ENCODE measurements around the gene SMPD3. TPM values are rescaled to one million over a fixed set of nuclear protein-coding genes. Genes with fewer than 3 reads are reported as not detected.

The SMPD3 gene
- total and polyA plus RNA-seq, 4 donors, result 1.7 to 13.9 (median 5.0) TPM

- no peaks in the 10 kb centered on the region for H3K4me1 ChIP-seq (ENCODE audit: control insufficient read depth in 5 of 5, insufficient read depth in 5 of 5, low read length in 5 of 5)
- ATAC-seq (ENCODE audit: insufficient read depth, low FRiP score) (no peak), DNase-seq (no peak)
- H3K27me3 ChIP-seq (ENCODE audit: control insufficient read depth in 3 of 3, insufficient read depth in 3 of 3, low read length in 2 of 3), result no peaks in the 10 kb centered on the region
- no peak overlapping the region for H3K4me3 ChIP-seq
- TF ChIP-seq CTCF (IDR thresholded peaks at IDR 0.05; ENCODE audit: control extremely low read depth, extremely low read depth), result no peak
- peaks cover 4 to 51% (median 46%) of the 10 kb centered on the region in 4 donors for H3K36me3 ChIP-seq (ENCODE audit: control insufficient read depth in 4 of 4, insufficient read depth in 4 of 4, low read length in 4 of 4)
- no peak overlapping the region for H3K9ac ChIP-seq (ENCODE audit: insufficient read depth in 1 of 2, low read length in 2 of 2)
- whole genome bisulfite sequencing, 2 donors, result 85 to 91% methylated on average over 12 of the region's 12 CpGs
- H3K9me3 ChIP-seq (ENCODE audit: control insufficient read depth in 4 of 4, insufficient read depth in 3 of 4, low read length in 3 of 4), result no peaks in the 10 kb centered on the region
- no peak overlapping the region for H3K27ac ChIP-seq (ENCODE audit: low read depth in 1 of 2, low read length in 1 of 2)
Observed at GRCh38 chr16:68346892-68347480, 101.3 kb downstream of the SMPD3 start.

GRCh38 chr16:68345958-68346635 lies 102.2 kb downstream of the SMPD3 start:
- no peak for TF ChIP-seq CTCF (IDR thresholded peaks at IDR 0.05; ENCODE audit: control extremely low read depth, extremely low read depth)
- no peak for ATAC-seq (ENCODE audit: insufficient read depth, low FRiP score)
- Histone ChIP-seq H3K36me3 (ENCODE audit: control insufficient read depth in 4 of 4, insufficient read depth in 4 of 4, low read length in 4 of 4) (peaks cover 0 to 47% (median 42%) of the 10 kb centered on the region in 4 donors), H3K27ac (ENCODE audit: low read depth in 1 of 2, low read length in 1 of 2) (no peak overlapping the region), H3K9me3 (ENCODE audit: control insufficient read depth in 4 of 4, insufficient read depth in 3 of 4, low read length in 3 of 4) (no peaks in the 10 kb centered on the region), H3K9ac (ENCODE audit: insufficient read depth in 1 of 2, low read length in 2 of 2) (no peak overlapping the region), H3K4me1 (ENCODE audit: control insufficient read depth in 5 of 5, insufficient read depth in 5 of 5, low read length in 5 of 5) (no peaks in the 10 kb centered on the region), H3K4me3 (no peak overlapping the region), H3K27me3 (ENCODE audit: control insufficient read depth in 3 of 3, insufficient read depth in 3 of 3, low read length in 2 of 3) (no peaks in the 10 kb centered on the region)
- DNase-seq, result no peak
- 97 to 98% methylated on average over 16 of the region's 16 CpGs for WGBS, 2 donors

GRCh38 chr16:68345351-68345810 lies 102.9 kb downstream of the SMPD3 start:
- no peaks in the 10 kb centered on the region for H3K27me3 ChIP-seq (ENCODE audit: control insufficient read depth in 3 of 3, insufficient read depth in 3 of 3, low read length in 2 of 3)
- ATAC-seq (ENCODE audit: insufficient read depth, low FRiP score) (no peak), DNase-seq (no peak)
- H3K4me3 ChIP-seq, result no peak overlapping the region
- H3K9ac ChIP-seq (ENCODE audit: insufficient read depth in 1 of 2, low read length in 2 of 2), result no peak overlapping the region
- WGBS, 2 donors, result 80 to 81% methylated on average over 11 of the region's 11 CpGs
- no peaks in the 10 kb centered on the region for H3K9me3 ChIP-seq (ENCODE audit: control insufficient read depth in 4 of 4, insufficient read depth in 3 of 4, low read length in 3 of 4)
- no peaks in the 10 kb centered on the region for H3K4me1 ChIP-seq (ENCODE audit: control insufficient read depth in 5 of 5, insufficient read depth in 5 of 5, low read length in 5 of 5)
- no peak overlapping the region for H3K27ac ChIP-seq (ENCODE audit: low read depth in 1 of 2, low read length in 1 of 2)
- H3K36me3 ChIP-seq (ENCODE audit: control insufficient read depth in 4 of 4, insufficient read depth in 4 of 4, low read length in 4 of 4), result peaks cover 0 to 48% (median 39%) of the 10 kb centered on the region in 4 donors
- TF ChIP-seq CTCF (IDR thresholded peaks at IDR 0.05; ENCODE audit: control extremely low read depth, extremely low read depth), result no peak

Measured in lung (tissue), 12 donors.